Breast epithelium (tissue), 3 donors: ENCODE results near the gene DNAJB12.

Source experiments
- CTCF ChIP-seq, 3 donors: fragments of 450-650 bp; IDR thresholded peaks; one replicate each; pipeline ENCODE4 v1.5.1; 2016 to 2017; ENCODE audit warnings: antibody characterized with exemption in 3 of 3, mild to moderate bottlenecking in 3 of 3, moderate library complexity in 3 of 3
- POLR2A ChIP-seq: fragments of 450-650 bp; IDR thresholded peaks from one replicate; pipeline ENCODE4 v1.6.1; 2016; ENCODE audit warnings: antibody characterized with exemption, mild to moderate bottlenecking, moderate library complexity

GRCh38 chr10:72323771-72324191, 30.9 kb downstream of the DNAJB12 start:
- no peak for TF ChIP-seq POLR2A
- TF ChIP-seq CTCF (IDR thresholded peaks at IDR 0.05): no peak
